IMR-90 (cell line): ENCODE data around the gene GAS6. TPM values are rescaled to one million over a fixed set of nuclear protein-coding genes. Genes with fewer than 3 reads are reported as not detected.

Experiments used
- ATAC-seq: fragments of 200-7000 bp; cut with Tn5 transposase; 2 replicates; pipeline ENCODE4 v1.9.1; 2020; ENCODE audit warnings: low read depth, mild to moderate bottlenecking, moderate library complexity
- BruUV-seq: library from RNA; stranded (reverse); fragments of 400-500 nt; replicated peaks from 2 replicates; lab custom pipeline; 2021; lab: Mats Ljungman, UMichigan
- CTCF ChIA-PET: fragments of 300-600 bp; formaldehyde crosslinking; extraction: SDS; loops from one replicate; lab custom pipeline; 2021; ENCODE audit warnings: antibody characterized with exemption; lab: Yijun Ruan, JAX
- POLR2A ChIA-PET: fragments of 300-600 bp; sonication (Branson Sonifier 250); formaldehyde crosslinking; loops from one replicate; lab custom pipeline; 2022; ENCODE audit warnings: antibody characterized with exemption; ENCODE audit not compliant: unreplicated experiment; lab: Charles Lee
- DNase-seq: peaks from one replicate; pipeline ENCODE4 v3.0.0; 2013
- H2AFZ ChIP-seq: replicated peaks from 2 replicates; pipeline ENCODE3; 2013; ENCODE audit warnings: low read length, mild to moderate bottlenecking; ENCODE audit not compliant: poor library complexity
- H2AK5ac ChIP-seq: 2 replicates; pipeline ENCODE4 v1.6.1; 2013; ENCODE audit warnings: low read depth, low read length, inconsistent platforms
- H2AK9ac ChIP-seq: replicated peaks from 2 replicates; pipeline ENCODE3; 2013; ENCODE audit warnings: mild to moderate bottlenecking, low read depth, low read length, moderate library complexity; ENCODE audit not compliant: poor library complexity
- H2BK120ac ChIP-seq: 2 replicates; pipeline ENCODE4 v1.6.1; 2013; ENCODE audit warnings: low read depth, low read length, inconsistent platforms
- H2BK15ac ChIP-seq: 3 replicates; pipeline ENCODE4 v1.6.1; 2013; ENCODE audit warnings: low read depth, low read length, inconsistent platforms
- H2BK20ac ChIP-seq: 2 replicates; pipeline ENCODE4 v1.6.1; 2013; ENCODE audit warnings: low read depth, mild to moderate bottlenecking, inconsistent platforms, low read length, moderate library complexity
- H2BK5ac ChIP-seq: 2 replicates; pipeline ENCODE4 v1.6.1; 2013; ENCODE audit warnings: mild to moderate bottlenecking, low read depth, low read length, inconsistent platforms; ENCODE audit not compliant: poor library complexity, severe bottlenecking
- H3K14ac ChIP-seq: replicated peaks from 2 replicates; pipeline ENCODE4 v1.6.1; 2013; ENCODE audit warnings: low read depth, low read length, inconsistent platforms
- H3K18ac ChIP-seq: 2 replicates; pipeline ENCODE4 v1.6.1; 2013; ENCODE audit warnings: low read depth, low read length, control low read depth
- H3K23ac ChIP-seq: 2 replicates; pipeline ENCODE4 v1.6.1; 2013; ENCODE audit warnings: low read depth, low read length, inconsistent platforms
- H3K27ac ChIP-seq: 2 replicates; pipeline ENCODE4 v1.5.1; 2013; ENCODE audit warnings: mild to moderate bottlenecking, control low read depth, low read length; ENCODE audit not compliant: insufficient read depth
- H3K27me3 ChIP-seq: 2 replicates; pipeline ENCODE4 v1.6.1; 2013; ENCODE audit warnings: low read length; ENCODE audit not compliant: control insufficient read depth, insufficient read depth
- H3K36me3 ChIP-seq: 2 replicates; pipeline ENCODE4 v1.6.1; 2013; ENCODE audit warnings: low read length, mixed read lengths; ENCODE audit not compliant: control insufficient read depth, insufficient read depth
- H3K4ac ChIP-seq: 2 replicates; pipeline ENCODE4 v1.6.1; 2013; ENCODE audit warnings: low read depth, low read length, inconsistent platforms
- H3K4me1 ChIP-seq: 2 replicates; pipeline ENCODE4 v1.6.1; 2013; ENCODE audit warnings: low read length, mixed read lengths; ENCODE audit not compliant: control insufficient read depth, insufficient read depth
- H3K4me2 ChIP-seq: 2 replicates; pipeline ENCODE4 v1.6.1; 2013; ENCODE audit warnings: low read depth, mild to moderate bottlenecking, control low read depth, low read length, moderate library complexity
- H3K4me3 ChIP-seq: 2 replicates; pipeline ENCODE4 v1.5.1; 2013; ENCODE audit warnings: low read depth, mild to moderate bottlenecking, control low read depth, low read length, moderate library complexity; ENCODE audit not compliant: insufficient read depth
- H3K56ac ChIP-seq: 2 replicates; pipeline ENCODE4 v1.6.1; 2013; ENCODE audit warnings: low read length, inconsistent platforms; ENCODE audit not compliant: insufficient read depth; ENCODE audit errors: extremely low read depth
- H3K79me1 ChIP-seq, 2 experiments: 2 replicates each; pipeline ENCODE4 v1.6.1; 2013; ENCODE audit warnings: low read length in 2 of 2, inconsistent platforms in 1 of 2, low read depth in 1 of 2
- H3K9ac ChIP-seq: 2 replicates; pipeline ENCODE4 v1.6.1; 2013; ENCODE audit warnings: low read depth, low read length, control low read depth
- H3K9me1 ChIP-seq: 2 replicates; pipeline ENCODE4 v1.6.1; 2013; ENCODE audit warnings: low read length, inconsistent platforms; ENCODE audit not compliant: insufficient read depth
- H3K9me3 ChIP-seq: 2 replicates; pipeline ENCODE4 v1.6.1; 2013; ENCODE audit warnings: low read length; ENCODE audit not compliant: control insufficient read depth, insufficient read depth
- H4K20me1 ChIP-seq: 2 replicates; pipeline ENCODE4 v1.6.1; 2013; ENCODE audit warnings: low read length, inconsistent platforms; ENCODE audit not compliant: insufficient read depth
- H4K5ac ChIP-seq: 2 replicates; pipeline ENCODE4 v1.6.1; 2013; ENCODE audit warnings: mild to moderate bottlenecking, low read depth, low read length, control low read depth
- H4K8ac ChIP-seq, 2 experiments: 2 replicates each; pipeline ENCODE4 v1.6.1; 2013; ENCODE audit warnings: low read depth in 2 of 2, low read length in 2 of 2, control low read depth in 1 of 2, inconsistent platforms in 1 of 2
- H4K91ac ChIP-seq: 2 replicates; pipeline ENCODE4 v1.6.1; 2013; ENCODE audit warnings: low read depth, low read length, inconsistent platforms; ENCODE audit not compliant: insufficient read depth
- MAZ ChIP-seq: IDR thresholded peaks from 2 replicates; pipeline ENCODE4 v1.6.1; 2012; ENCODE audit warnings: low read depth, mild to moderate bottlenecking, low read length, improper control_type of control experiment, moderate library complexity, borderline replicate concordance
- WGBS, 2 experiments: methylation state at CpG; one replicate each; pipeline versions ENCODE4 v1.1.5 to v1.1.7; 2013; ENCODE audit warnings: missing lambda C conversion rate in 2 of 2; ENCODE audit not compliant: insufficient read length in 1 of 2; ENCODE audit errors: extremely low coverage in 2 of 2; 5-methylcytosine and 5-hydroxymethylcytosine counted together
- dilution Hi-C: fragments of 300-500 bp; cut with HindIII; formaldehyde crosslinking; loops from one replicate; pipeline ENCODE4 v1.14.3; 2018; ENCODE audit warnings: low sequenced_read_pairs; ENCODE audit not compliant: unreplicated experiment
- in situ Hi-C: fragments of 300-500 bp; cut with MboI; formaldehyde crosslinking; loops from 3 replicates; pipeline ENCODE4 v1.14.3; 2019; ENCODE audit warnings: low sequenced_read_pairs, inconsistent platforms, mixed read lengths
- intact Hi-C: fragments of 100-400 bp; cut with micrococcal nuclease; formaldehyde crosslinking; loops from 2 replicates; pipeline ENCODE4 v1.10.0; 2022
- polyA plus RNA-seq, 3 experiments: library from polyadenylated mRNA; depleted of rRNA; stranded (reverse); fragments of >200 nt; gene quantifications; 2 replicates each; pipeline ENCODE4 v1.2.3, GENCODE V29; 2012; ENCODE audit warnings: low replicate concordance in 1 of 3
- total RNA-seq: library from RNA; depleted of rRNA; stranded (reverse); fragments of >200 nt; gene quantifications from 2 replicates; pipeline ENCODE4 v1.2.3, GENCODE V29; 2012
- TF ChIP-seq, protein P1 (sequence below): fragments of 150-350 bp; IDR thresholded peaks from 2 replicates; pipeline ENCODE4 v1.6.1; 2017; ENCODE audit warnings: mild to moderate bottlenecking, antibody characterized with exemption, low read length, low read depth
- TF ChIP-seq, protein P2 (sequence below): fragments of 150-350 bp; IDR thresholded peaks from 2 replicates; pipeline ENCODE4 v1.6.1; 2016; ENCODE audit warnings: low read depth, mild to moderate bottlenecking, low read length, moderate library complexity, borderline replicate concordance
- TF ChIP-seq, protein P3 (sequence below): conservative IDR thresholded peaks from 2 replicates; pipeline ENCODE4 v1.5.1; 2012; ENCODE audit warnings: mild to moderate bottlenecking, low read depth, low read length, improper control_type of control experiment

The GAS6 gene
- total and polyA plus RNA-seq, 2 of the 4 experiments (the other 2 are of a cell fraction): 220 to 823 TPM

DNA sequence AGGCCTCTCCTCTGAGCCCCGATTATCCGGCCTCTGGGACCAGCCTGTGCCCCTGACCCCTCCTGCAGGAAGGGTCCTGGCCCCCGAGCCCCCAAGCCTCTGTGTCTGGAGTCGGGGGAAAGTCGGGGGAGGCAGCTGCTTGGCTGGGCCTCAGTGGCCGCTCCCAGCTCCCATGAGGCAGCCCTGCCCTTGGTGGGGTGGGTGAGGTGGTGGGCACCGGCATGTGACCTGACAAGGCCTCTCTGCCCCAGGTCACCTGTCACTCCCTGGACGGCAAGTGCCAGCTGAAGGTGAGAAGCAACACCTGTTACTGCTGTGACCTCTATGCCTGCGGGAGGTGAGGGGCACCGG is 63.3 kb downstream of the GAS6 start:
- Histone ChIP-seq H3K4me2 (no peak overlapping the region), H2BK20ac (no peak overlapping the region), H2AFZ (no peak overlapping the region), H4K20me1 (no peaks in the 10 kb centered on the region), H3K27me3 (no peaks in the 10 kb centered on the region; the same call in 1 of the 2 replicates), H2AK5ac (no peak overlapping the region), H3K79me1 (no peaks in the 10 kb centered on the region), H4K91ac (no peak overlapping the region), H3K18ac (no peak overlapping the region), H3K36me3 (no peaks in the 10 kb centered on the region), H4K5ac (no peak overlapping the region), H3K9me1 (peaks cover 9% of the 10 kb centered on the region), H2AK9ac (no peak overlapping the region), H3K4ac (no peak overlapping the region), H3K56ac (no peak overlapping the region), H3K14ac (no peak overlapping the region), H2BK120ac (no peak overlapping the region), H3K9ac (no peak overlapping the region), H2BK5ac (no peak overlapping the region), H3K4me1 (peaks cover 6% of the 10 kb centered on the region), H4K8ac (no peak overlapping the region), H2BK15ac (no peak overlapping the region), H3K4me3 (no peak overlapping the region), H3K9me3 (no peaks in the 10 kb centered on the region), H3K27ac (no peak overlapping the region), H3K23ac (no peak overlapping the region)
- in situ Hi-C loops (no loop called here), intact Hi-C loops (no loop called here), dilution Hi-C loops (no loop called here)
- ChIA-PET POLR2A (no interaction called here), CTCF (no interaction called here)
- DNase-seq: no peak
- ATAC-seq: no peak
- BruUV-seq: no TSS peak
- TF ChIP-seq, protein P1, sequence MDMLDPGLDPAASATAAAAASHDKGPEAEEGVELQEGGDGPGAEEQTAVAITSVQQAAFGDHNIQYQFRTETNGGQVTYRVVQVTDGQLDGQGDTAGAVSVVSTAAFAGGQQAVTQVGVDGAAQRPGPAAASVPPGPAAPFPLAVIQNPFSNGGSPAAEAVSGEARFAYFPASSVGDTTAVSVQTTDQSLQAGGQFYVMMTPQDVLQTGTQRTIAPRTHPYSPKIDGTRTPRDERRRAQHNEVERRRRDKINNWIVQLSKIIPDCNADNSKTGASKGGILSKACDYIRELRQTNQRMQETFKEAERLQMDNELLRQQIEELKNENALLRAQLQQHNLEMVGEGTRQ: no peak
- TF ChIP-seq, protein P2, sequence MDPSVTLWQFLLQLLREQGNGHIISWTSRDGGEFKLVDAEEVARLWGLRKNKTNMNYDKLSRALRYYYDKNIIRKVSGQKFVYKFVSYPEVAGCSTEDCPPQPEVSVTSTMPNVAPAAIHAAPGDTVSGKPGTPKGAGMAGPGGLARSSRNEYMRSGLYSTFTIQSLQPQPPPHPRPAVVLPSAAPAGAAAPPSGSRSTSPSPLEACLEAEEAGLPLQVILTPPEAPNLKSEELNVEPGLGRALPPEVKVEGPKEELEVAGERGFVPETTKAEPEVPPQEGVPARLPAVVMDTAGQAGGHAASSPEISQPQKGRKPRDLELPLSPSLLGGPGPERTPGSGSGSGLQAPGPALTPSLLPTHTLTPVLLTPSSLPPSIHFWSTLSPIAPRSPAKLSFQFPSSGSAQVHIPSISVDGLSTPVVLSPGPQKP: no peak
- TF ChIP-seq MAZ: no peak
- TF ChIP-seq, protein P3, sequence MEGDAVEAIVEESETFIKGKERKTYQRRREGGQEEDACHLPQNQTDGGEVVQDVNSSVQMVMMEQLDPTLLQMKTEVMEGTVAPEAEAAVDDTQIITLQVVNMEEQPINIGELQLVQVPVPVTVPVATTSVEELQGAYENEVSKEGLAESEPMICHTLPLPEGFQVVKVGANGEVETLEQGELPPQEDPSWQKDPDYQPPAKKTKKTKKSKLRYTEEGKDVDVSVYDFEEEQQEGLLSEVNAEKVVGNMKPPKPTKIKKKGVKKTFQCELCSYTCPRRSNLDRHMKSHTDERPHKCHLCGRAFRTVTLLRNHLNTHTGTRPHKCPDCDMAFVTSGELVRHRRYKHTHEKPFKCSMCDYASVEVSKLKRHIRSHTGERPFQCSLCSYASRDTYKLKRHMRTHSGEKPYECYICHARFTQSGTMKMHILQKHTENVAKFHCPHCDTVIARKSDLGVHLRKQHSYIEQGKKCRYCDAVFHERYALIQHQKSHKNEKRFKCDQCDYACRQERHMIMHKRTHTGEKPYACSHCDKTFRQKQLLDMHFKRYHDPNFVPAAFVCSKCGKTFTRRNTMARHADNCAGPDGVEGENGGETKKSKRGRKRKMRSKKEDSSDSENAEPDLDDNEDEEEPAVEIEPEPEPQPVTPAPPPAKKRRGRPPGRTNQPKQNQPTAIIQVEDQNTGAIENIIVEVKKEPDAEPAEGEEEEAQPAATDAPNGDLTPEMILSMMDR: no peak
- WGBS, 2 experiments: 60% methylated on average over 2 of the region's 10 CpGs; no CpG with 5 or more reads in 1 of the 2 experiments
